Measurements from ENCODE around the gene SNAPC5. TPM values are rescaled to one million over a fixed set of nuclear protein-coding genes. Genes with fewer than 3 reads are reported as not detected.
A peak's percentile ranks its signal among the peaks of the same experiment; 100 is the strongest.

The SNAPC5 gene
- total RNA-seq (10 to 100 TPM; 32.7 to 50.3 (median 33.4) TPM), polyA plus RNA-seq (10 to 100 TPM; 34.7 to 86.0 (median 51.8) TPM)
- long read RNA-seq, donor 1, transcript SNAPC5-202 (3 exons, 1,002 nt): major isoform, 17 of 21 reads
- long read RNA-seq, donor 1, partial matches to known transcripts: 0 of 21 reads
- long read RNA-seq, donor 1, other reads (novel, unspliced or antisense): 1 of 21 reads
- long read RNA-seq, donor 2, transcript SNAPC5-202 (3 exons, 1,002 nt): major isoform, 44 of 53 reads
- long read RNA-seq, donor 2, partial matches to known transcripts: 0 of 53 reads
- long read RNA-seq, donor 2, other reads (novel, unspliced or antisense): 4 of 53 reads

- no peaks in the 10 kb centered on the region for H3K27me3 ChIP-seq (ENCODE audit: insufficient read depth in 3 of 3, low read length in 2 of 3)
- peak; percentile 96 for TF ChIP-seq CTCF (IDR thresholded peaks at IDR 0.05)
- no peaks in the 10 kb centered on the region for H3K9me3 ChIP-seq
- peak; percentile 94 to 96 (median 94) for ATAC-seq
- 4 to 5% (median 5%) methylated on average over 42 to 43 of the region's 43 CpGs for WGBS, 3 donors
- H3K4me3 ChIP-seq: peak within 1 kb of the TSS; percentile 91
- H3K4me1 ChIP-seq: peaks cover 35% of the 10 kb centered on the region
- peak; percentile 97 to 98 for DNase-seq
- peaks cover 10 to 88% of the 10 kb centered on the region in 2 donors for H3K36me3 ChIP-seq (ENCODE audit: insufficient read depth in 1 of 2, low read depth in 1 of 2)
- peak within 1 kb of the TSS; percentile 88 for H3K27ac ChIP-seq
- intact Hi-C loops (cut with DNase I): loop anchor here (2.0 to 10.0 kb wide), 2 partner anchors 111 to 143 kb away; partner anchors contain the start of genes MAP2K1 (in 2 of the 2) and TIPIN (in 1 of the 2)
These were observed at the start of gene SNAPC5 for GRCh38 chr15:66497502-66498455. Gene SNAPC5, minus strand, starts transcription at chr15:66497762. Its CDS starts 31 bp downstream, at chr15:66497731.

GRCh38 chr15:66545255-66545654 lies 47.7 kb upstream of the SNAPC5 start:
- Histone ChIP-seq H3K4me3 (no peak overlapping the region), H3K27me3 (ENCODE audit: insufficient read depth in 3 of 3, low read length in 2 of 3) (no peaks in the 10 kb centered on the region), H3K4me1 (no peaks in the 10 kb centered on the region), H3K36me3 (ENCODE audit: insufficient read depth in 1 of 2, low read depth in 1 of 2) (peaks cover 0 to 2% of the 10 kb centered on the region in 2 donors), H3K27ac (no peak overlapping the region), H3K9me3 (no peaks in the 10 kb centered on the region)
- 95 to 100% (median 100%) methylated on average over 1 of the region's 1 CpG for WGBS, 3 donors
- DNase-seq (no peak), ATAC-seq (no peak)
- TF ChIP-seq CTCF (IDR thresholded peaks at IDR 0.05): no peak
- intact Hi-C loops (cut with DNase I): no loop called here

GRCh38 chr15:66542896-66543295 lies 45.3 kb upstream of the SNAPC5 start:
- Histone ChIP-seq H3K36me3 (ENCODE audit: insufficient read depth in 1 of 2, low read depth in 1 of 2) (peaks cover 0 to 8% of the 10 kb centered on the region in 2 donors), H3K4me1 (no peaks in the 10 kb centered on the region), H3K27me3 (ENCODE audit: insufficient read depth in 3 of 3, low read length in 2 of 3) (no peaks in the 10 kb centered on the region), H3K4me3 (no peak overlapping the region), H3K27ac (no peak overlapping the region), H3K9me3 (no peaks in the 10 kb centered on the region)
- WGBS, 3 donors: 97 to 99% (median 97%) methylated on average over 4 of the region's 4 CpGs
- intact Hi-C loops (cut with DNase I): no loop called here
- no peak for ATAC-seq
- no peak for TF ChIP-seq CTCF (IDR thresholded peaks at IDR 0.05)
- no peak for DNase-seq

GRCh38 chr15:66535056-66535455 lies 37.5 kb upstream of the SNAPC5 start:
- Histone ChIP-seq H3K9me3 (no peaks in the 10 kb centered on the region), H3K4me1 (no peaks in the 10 kb centered on the region), H3K36me3 (ENCODE audit: insufficient read depth in 1 of 2, low read depth in 1 of 2) (peaks cover 0 to 5% of the 10 kb centered on the region in 2 donors), H3K27ac (no peak overlapping the region), H3K4me3 (no peak overlapping the region), H3K27me3 (ENCODE audit: insufficient read depth in 3 of 3, low read length in 2 of 3) (no peaks in the 10 kb centered on the region)
- 86 to 94% (median 93%) methylated on average over 9 of the region's 9 CpGs for WGBS, 3 donors
- no peak for TF ChIP-seq CTCF (IDR thresholded peaks at IDR 0.05)
- ATAC-seq: no peak
- DNase-seq: no peak
- intact Hi-C loops (cut with DNase I): no loop called here
